Measurements from ENCODE around the gene MFN1.

GRCh38 chr3:179375091-179375999, 27.8 kb downstream of the MFN1 start:
- TF ChIP-seq CTCF (IDR thresholded peaks at IDR 0.05; ENCODE audit: low read depth, low read length) (no peak), POLR2A (IDR thresholded peaks at IDR 0.05; ENCODE audit: extremely low read depth, insufficient read length) (no peak)
